HG02870 (cell line): ENCODE measurements around the gene EML6.

Experiments
- ATAC-seq: cut with Tn5 transposase; IDR thresholded peaks from one replicate; pipeline ENCODE4 v1.9.1; 2021; ENCODE audit warnings: mild to moderate bottlenecking, moderate library complexity; ENCODE audit not compliant: unreplicated experiment

EML6 gene

DNA sequence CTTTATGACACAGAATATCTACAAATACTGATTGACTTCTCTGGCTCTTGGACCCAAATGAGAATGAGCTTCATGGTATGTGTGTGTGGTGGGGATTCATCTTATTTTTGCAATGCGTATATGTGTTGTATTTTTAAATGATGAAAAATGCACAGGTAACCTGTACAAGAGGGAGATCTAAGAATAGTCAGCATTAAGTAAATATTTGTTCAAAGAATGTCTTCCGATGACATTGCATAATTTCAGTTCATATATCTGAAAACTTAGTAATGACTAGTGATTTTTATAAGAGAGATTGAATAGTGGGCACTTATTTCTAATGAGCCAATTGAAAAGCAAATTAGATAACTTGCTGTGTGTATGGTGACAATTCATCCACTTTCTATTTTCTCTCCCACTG is 66.4 kb downstream of the EML6 start:
- ATAC-seq = no peak

DNA sequence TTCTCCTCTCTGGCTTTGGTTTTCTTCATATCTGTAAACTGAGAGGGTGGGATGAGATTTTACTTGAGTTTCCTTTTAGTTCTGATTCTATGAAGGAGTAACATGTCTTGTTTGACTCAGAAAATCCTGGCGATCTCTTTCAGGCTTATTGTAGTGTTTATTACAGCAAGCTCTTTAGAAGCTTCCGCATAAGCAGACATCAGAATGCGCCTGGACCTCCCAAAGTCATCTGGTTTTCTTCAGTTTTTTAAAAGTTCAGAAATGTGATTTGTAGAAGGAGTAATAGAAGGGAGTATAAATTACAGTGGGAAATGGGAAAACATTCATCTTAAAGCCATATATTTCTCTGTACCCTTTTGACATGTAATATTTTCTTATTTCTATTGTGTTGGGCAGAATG is 68.4 kb downstream of the EML6 start:
- ATAC-seq = no peak

DNA sequence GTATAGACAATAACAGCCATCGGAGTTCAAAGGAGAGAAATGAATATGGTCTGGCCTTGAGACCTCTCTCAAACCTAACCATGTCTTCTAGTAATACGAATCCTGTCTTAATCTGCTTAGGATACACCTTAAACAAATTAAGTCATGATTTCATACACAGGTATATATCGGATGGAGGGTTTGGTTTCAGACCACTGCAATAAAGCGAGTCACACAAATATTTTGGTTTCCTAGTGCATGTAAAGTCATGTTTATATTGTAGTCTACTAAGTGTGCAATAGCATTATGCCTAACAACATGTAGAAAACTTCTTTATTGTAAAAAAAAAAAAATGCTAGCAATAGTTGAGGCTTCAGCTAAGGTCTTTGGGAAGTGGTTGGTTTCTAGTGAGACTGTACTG is 73.8 kb downstream of the EML6 start:
- ATAC-seq = no peak

DNA sequence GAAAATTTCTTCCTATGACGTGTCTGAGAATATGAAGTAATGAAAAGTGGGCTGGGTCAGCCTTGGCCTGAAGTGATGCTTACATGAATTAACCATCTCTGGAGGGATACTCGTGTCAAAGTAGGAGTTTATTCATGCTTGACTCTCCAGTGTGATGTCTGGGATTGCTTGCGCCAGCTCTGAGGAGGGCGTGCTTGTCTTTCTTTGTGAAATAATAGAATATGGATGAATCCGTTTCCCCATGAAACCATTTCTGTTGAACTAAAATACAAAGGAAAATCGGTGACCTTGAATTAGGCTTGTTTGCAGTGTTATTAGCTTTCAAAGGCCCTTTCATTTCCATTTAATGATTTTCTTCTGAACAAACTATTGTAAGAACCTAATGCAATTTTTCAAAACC is 77.9 kb downstream of the EML6 start:
- no peak for ATAC-seq

DNA sequence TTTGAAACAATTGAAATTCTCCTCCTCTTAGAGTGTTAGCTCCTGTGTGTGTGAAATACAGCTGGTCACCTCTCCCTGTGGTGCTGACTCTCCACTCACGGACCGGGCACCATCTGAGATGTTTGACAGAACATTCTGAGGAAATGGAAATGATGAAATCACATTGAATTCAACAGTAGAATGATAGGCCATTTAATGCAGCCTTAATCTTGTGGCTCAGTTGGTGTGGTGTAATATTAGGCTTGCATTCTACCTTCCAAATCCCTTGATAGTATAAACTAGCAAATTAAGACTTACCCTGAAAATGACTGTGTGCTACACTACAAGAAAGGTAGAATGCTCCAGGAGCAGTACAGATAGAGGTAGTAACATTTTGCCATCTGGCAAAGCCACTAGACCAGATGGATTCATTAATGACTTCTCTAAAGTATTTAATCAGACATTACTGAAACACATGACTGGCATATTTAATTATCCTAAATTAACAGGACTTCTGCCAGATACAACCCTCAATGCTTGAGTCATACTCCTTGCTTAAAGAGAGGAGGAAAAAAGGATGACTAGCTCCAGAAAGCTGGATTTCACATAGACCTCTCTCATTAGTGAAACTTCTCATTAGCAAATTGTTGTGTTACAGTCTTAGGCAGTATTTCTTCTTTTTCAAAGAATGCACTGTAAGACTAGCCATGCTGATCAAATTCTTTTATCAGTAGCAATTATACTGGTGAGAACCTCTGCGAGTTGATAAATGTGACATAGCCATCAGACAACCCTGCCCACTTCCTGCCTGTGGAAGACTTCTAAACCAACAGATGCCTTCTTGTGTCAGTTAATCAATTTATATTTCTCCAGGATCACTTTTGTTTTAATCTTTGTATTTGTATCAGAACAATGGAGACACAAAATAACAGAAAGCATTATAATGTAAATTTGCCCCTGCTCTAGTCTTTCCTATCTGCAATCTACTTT is 80.6 kb downstream of the EML6 start:
- ATAC-seq = no peak

DNA sequence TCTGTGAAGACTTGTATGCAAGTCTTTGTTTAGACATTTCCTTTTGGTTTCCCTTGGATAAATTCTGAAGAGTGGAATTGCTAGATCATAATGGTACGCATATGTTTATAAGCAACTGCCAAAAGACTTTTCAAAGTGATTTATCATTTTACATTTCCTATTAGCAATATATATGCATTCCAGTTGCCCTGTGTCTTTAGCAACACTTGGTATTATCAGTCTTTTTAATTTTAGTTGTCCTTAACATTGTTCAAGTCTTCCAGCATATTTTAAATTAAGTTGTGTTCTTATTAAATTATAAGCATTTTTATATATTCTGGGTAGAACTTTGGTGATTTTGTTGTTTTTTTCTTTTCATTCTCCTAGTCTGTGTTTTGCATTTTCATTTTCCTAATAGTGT is 81.8 kb downstream of the EML6 start:
- ATAC-seq = no peak

DNA sequence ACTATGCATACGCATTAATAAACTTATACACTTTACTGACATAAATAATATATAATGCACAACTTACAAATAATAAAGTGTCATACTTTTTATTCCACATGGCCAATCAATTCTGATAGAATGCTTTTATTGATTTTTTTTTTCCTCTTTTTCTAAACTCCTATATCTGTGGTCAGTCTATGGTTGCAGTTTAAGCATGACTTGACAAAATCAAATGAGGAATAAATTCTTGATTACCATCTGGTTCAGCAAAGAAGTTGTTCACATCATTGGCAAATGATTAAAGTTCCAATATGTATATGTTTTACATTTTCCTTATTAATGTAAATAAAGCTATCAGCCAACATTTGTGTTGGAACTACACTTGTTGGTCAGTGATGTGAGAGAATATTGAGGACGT is 83.5 kb downstream of the EML6 start:
- ATAC-seq = no peak

DNA sequence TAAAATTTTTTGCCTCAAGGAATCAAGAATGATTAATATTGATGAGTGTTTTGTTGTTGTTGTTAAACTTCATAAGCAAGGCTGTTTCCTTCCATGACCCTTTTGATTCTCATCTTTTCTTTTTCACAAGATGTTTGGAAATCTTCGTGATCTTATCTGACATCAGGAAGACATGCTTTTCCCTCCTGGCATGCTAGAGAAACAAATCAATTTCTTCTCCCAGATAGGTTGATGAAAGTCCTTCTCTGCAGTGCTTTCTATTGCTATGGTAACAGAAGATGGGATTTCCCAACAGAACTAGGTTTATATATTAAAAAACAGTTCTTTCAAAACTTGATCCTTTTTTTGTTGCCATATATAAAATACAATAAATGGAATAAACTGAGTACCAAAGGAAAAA is 85.2 kb downstream of the EML6 start:
- no peak for ATAC-seq

DNA sequence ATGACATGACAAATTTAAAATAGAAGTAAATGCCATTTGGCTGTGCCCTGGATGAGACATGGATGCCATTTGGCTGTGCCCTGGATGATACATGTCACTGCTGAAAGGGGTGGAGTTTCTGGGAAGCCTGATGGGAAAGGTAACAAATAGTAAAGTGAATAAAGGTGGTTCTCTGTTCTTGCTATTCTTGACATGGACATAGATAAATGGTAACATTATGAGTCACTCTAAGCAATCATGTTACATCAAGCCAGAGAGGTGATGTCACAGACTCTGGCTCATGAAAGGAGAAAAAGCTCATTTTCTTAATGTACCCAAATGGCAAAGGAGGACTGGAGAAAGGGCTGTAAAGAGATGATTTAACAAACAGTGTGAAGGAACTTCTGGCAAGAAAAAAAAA is 86.4 kb downstream of the EML6 start:
- no peak for ATAC-seq

DNA sequence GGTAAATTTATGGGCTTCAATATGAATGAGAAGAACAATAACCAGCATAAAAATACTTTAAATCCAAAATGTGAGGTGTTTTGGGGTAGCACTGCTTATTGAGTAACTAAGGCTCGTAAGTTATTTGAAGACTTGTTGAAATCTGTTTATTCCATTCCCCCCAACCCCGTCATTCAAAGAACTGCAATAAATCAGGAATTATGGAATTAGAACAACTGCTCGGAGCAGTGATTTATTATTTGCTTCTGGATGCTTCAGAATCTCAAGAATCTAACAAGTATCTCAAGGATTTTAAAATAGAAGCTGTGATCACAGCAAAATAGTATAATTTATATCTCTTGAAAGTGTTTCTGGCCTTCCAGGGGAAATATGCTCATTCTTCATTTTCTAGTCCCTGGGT is 86.8 kb downstream of the EML6 start:
- no peak for ATAC-seq

DNA sequence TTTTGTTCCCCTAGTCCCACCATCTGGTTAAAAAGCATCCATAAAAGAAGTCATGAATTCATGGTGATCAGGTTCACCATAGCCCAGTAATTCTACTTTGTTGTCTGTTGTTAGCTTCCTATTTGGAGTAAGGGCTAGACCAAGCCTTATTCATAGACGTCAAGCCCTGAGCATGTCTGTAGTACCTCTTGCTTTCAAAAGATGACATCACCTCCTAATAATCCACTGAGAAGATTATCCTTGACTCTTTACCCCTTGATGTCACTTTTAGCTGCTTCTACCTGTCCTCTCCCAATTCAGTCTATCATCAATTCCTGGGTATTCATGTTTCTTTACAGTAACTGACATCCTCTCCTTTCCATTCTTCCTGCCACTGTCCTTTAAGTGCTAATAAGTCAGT is 90.1 kb downstream of the EML6 start:
- no peak for ATAC-seq

DNA sequence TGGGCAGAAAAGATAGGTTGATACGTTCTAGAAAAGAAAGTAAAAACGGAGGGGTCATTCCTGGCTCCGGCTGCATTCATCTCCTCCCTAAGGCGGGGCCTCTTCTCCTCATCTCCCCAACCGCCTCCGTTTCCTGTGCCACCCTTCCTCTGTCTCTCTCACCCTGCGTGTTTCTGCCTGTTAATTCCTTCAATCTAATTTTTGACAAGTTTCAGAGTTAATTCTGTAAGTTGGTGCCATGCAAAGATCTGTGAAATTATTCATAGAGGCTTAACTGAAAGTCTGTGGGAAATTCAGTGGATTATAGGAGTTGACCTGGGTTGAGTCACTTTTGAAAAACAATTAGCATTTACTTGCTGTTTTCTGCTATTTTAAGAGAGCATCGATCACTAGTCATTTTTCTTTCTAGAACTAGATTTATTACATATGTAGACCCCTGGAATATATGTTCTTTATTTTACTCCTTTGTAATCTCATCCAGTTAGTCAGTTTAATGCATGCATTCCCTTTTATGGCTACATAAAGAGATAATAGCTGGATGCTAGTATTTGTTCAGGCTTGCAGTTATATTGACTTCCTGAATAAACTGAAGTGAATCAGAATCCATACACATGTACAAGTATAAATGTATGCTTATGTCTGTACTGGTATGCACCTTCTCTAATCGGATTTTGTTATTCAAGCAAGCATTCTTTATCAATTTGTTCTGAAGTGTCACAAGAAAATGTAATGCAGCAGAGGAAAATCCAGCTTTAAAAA is 91.1 kb downstream of the EML6 start:
- no peak for ATAC-seq

DNA sequence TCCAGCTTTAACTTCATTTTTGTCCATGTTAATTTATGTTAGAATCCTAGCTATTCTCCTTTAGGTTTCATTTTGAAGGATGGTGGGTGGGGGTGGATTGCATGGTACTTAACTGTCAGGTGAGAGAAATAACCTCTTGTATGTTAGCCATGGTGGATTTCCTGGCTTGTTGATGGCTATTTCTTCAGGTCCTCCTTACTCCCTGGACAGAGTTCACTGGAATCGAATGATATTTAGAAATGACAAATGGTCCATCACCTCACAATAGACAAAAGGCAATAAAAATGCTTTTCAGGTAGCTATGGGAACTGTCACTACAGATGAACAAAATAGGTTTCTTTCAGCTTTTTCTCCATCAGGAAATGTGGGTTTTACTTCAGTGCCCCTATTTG is 91.7 kb downstream of the EML6 start:
- no peak for ATAC-seq

DNA sequence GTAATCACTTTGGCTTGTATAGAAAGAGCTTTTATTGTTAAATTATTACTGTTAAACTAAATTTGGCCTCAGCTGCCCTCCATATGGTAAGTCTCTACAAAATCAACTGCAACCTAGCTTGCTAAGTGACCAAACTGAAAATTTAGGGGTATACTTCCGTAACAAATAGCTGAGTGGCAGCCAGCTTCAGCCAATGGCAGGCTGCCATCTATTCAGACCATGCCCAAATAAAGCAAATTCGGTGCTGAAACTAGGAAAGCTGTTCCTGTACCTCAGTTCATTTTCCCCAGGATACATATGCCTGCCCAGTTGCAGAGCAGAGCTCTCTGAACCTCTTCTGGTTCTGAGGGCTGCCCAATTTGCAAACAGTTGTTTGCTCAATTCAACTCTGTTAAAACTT is 94.8 kb downstream of the EML6 start:
- no peak for ATAC-seq

DNA sequence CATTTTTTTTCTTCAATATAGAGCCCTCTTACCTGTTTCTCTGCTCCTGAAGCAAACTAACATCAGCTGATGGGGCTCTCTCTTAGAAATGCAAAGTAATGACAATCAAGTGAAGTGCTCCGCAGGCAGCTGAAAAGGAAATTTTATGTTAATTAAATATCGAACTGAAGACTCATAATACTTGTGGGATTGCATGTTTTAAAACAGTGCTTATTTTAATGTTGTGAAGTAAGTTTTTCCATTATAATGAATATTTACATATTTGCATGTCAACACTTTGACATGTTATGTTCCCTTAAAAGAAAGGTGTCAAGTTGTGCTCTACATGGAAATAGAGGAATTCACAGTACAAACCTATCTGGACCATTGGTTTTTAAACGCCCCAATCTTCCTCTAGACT is 97.1 kb downstream of the EML6 start:
- no peak for ATAC-seq

DNA sequence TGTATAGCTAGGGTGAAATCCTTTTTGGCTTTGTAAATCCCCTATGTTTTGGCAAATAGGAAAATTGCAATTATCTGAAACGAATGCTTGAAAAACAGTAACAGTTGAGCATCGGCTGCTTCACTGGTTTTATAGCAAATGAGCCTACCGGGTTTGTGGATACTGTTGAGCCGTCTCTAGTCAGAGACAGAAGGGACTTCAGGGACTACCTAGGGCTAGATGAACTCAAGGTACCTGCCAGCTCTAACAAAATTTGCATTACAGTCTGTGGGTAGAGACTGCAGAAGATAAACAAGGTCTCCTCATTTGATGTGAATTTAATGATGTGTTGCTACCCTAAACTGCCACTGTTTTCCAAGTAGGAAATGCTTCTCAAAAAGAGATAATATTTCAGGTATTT is 101.1 kb downstream of the EML6 start:
- ATAC-seq = no peak

DNA sequence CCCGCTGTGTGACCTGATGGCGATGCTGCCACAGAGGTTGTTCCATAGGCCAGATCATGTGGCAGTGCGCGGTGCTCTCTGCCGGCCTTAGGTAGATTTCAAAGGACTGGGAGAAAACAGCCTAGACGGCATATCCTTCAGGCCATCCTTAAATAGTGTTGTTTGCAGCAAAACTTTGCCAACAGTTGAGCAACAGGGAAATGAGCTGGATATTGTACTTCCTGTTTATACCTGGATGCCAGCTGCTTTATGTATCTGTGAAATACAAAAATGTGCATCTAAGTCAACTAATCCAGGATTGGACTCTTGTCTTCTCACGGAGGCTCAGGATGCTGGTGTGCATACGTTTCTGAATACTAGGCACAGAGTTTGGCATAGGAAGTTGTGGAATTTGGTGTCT is 107.1 kb downstream of the EML6 start:
- no peak for ATAC-seq

DNA sequence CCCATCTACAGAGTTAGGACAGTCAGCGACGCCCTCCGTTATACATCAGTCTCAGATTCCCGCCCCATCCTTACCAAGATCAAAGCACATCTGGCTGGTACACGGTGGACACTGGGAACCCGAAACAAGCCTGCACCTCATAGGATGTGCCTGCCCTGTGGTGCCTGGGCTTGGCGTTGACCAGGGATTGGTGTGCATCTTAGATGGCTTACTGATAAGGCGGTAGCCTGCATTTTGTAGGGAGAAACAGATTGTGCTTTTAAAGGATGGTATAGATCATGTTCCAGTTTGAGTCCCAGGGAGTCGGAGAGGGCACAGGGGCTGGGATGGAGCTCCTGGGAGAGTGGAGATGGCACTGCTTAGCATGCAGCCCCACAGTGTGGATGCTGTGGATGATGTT is 108.0 kb downstream of the EML6 start:
- no peak for ATAC-seq

DNA sequence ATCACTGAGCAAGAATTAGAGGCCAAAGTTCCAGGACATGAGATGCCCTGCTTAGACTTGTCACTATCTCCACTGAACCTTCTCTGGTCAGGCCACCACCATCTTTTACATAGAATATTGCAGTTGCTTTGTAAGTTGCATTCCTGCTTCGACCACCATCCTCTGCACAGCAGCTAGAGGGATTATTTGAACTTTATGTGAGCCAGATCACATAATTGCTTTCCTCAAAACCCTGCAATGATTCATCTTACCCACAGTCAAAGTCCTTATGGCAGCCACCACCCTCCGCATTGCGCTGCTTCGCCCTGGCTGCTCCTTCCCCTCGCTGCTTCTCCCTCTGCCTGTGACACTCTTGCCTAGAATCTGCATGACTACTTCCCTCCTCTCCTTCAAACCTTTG is 111.3 kb downstream of the EML6 start:
- ATAC-seq = no peak

DNA sequence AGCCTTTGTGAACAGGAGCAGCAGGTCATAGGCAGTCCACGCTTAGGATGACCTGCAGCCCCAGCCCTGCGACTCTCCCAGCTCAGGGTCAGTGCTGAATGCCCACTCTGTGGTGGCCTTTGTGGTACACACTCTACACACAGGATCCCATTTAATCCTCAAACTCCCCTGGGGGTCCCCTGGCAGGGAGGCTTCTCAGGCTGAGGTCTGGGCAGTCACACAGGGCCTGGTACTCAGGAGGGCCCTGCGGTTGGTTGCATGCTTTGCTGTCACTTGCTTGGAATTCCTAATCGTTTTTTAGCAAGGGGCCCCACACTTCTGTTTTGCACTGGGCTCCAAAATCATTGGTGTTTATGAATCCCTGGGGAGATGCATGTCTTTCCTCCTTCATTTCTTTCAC is 113.0 kb downstream of the EML6 start:
- ATAC-seq = no peak

DNA sequence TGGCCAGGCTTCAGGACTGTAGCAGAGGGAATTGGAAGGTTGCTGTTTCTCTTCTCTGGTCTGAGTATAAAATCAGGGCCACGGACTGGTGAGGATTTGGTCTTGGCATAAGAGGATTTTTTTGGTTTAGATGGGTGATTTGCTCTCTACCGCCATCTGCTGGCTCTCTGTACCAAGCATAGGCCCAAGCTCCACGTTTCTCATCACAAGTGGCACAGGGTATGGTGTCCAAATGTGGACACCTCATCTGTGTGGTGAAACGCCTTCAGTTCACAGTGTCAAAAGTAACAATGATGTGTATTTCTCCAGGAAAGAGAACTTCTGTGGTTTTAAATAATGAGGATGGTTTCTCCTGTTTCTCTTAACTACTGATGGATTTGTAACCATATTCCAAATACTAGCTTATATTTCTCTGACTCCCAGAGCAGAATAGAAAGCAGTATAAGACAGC is 115.1 kb downstream of the EML6 start:
- no peak for ATAC-seq
